G401.6 (cell line): ENCODE measurements around the gene ZNF787.
"Not testable (repeated sequence)": the region's sequence is repeated elsewhere in the genome, so short reads cannot be mapped to it uniquely, and the experiment has no call there.

ENCODE experiments used
- FAIRE-seq: peaks from 2 replicates; lab custom pipeline; 2012; peaks lifted over from hg19 to GRCh38; lab: Jason Lieb, UNC

Gene ZNF787

GRCh38 chr19:56104423-56104822 lies 16.7 kb downstream of the ZNF787 start:
- no peak for FAIRE-seq

- no peak for FAIRE-seq
Measured at GRCh38 chr19:56103027-56103614, 18.0 kb downstream of the ZNF787 start.

GRCh38 chr19:56101746-56102535 lies 19.2 kb downstream of the ZNF787 start:
- no peak for FAIRE-seq

DNA sequence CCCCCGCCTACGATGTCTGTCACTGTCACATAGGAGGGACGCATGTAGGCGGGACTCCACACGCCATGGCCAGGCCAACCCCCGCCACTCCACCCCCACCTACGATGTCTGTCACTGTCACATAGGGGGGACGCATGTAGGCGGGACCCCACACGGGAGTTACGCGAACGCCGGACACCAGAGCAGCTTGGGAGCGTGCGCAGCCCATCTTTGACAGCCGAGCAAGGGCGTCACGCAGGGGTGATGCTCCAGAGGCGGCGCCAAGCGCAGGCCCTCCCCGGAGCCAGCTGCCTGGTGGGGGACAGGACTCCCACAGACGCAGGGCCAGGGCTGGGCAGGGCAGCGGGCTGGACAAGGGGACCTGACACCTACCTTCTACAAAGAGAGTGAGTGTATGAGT lies 20.0 kb downstream of the ZNF787 start:
- FAIRE-seq = no peak

GRCh38 chr19:56099638-56100539 lies 21.2 kb downstream of the ZNF787 start:
- FAIRE-seq = no peak

DNA sequence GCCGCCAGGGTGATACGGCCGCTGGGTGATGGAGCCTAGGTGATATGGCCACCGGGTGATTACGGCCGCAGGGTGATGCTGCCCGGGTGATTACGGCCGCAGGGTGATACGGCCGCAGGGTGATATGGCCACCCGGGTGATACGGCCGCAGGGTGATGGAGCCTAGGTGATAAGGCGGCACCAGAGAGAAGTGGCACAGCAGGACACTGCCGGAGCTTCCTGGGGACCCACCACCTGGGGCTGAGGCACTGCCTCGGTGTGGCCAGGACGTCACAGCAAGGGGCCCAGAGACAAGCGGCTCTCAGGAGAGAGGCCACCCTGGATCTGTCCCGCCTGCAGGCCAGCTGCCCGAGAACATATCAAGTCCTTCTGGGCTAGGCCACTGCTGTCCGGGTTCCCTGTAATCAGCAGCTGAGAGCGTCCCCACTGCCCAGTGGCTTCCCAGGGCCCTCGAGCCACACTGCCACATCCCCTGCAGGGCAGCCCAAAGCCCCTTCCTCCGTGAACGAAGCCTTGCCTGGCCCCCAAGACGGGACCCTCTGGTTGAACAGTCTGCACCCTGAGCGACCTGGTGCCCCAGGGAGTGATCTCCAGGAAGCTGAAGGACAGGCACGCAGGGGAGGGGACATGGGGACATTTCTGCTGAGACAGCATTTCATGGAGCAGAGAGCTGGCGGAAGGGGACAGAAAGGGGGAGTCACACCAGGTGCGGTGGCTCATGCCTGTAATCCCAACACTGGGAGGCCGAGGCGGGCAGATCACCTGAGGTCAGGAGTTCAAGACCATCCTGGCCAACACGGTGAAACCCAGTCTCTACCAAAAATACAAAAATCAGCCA lies 22.1 kb downstream of the ZNF787 start:
- FAIRE-seq = no peak

DNA sequence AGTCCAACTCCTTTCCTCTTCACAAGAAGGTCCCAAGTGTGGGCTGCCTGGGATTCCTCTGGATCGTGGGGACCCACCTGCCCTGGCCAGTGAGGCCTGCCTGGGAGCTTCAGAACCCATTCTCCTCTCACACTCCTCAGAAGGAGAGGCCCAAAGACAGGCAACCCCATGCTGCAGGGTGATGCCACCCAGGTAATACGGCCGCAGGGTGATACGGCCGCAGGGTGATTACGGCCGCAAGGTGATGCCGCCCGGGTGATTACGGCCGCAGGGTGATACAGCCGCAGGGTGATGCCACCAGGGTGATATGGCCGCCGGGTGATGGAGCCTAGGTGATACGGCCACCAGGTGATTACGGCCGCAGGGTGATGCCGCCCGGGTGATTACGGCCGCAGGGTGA lies 22.9 kb downstream of the ZNF787 start:
- FAIRE-seq = not testable (repeated sequence)

- FAIRE-seq = no peak
Measured at GRCh38 chr19:56097776-56098175, 23.3 kb downstream of the ZNF787 start.

GRCh38 chr19:56097306-56097705 lies 23.8 kb downstream of the ZNF787 start:
- FAIRE-seq = no peak

DNA sequence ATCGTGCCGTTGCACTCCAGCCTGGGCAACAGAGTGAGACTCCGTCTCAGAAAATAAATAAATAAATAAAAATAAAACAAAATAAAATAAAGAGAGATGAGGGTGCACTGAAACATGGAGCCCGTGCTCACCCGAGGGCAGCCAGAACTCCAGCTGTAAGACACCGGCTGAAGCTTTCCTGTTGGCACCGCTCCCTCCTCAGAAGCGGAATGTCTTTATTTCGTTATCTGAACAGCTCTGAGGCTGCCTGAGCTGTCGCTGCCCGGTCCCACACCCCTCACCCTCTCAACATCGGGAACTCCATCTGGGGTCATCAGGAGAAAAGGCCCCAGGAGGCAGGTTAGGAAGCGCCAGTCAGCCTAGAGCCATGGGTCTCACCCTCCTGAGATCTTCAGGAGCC lies 24.4 kb downstream of the ZNF787 start:
- FAIRE-seq = no peak

- no peak for FAIRE-seq
Measured at GRCh38 chr19:56094449-56094848, 26.6 kb downstream of the ZNF787 start.

GRCh38 chr19:56092685-56093631 lies 28.1 kb downstream of the ZNF787 start:
- no peak for FAIRE-seq

GRCh38 chr19:56091751-56092546 lies 29.1 kb downstream of the ZNF787 start:
- no peak for FAIRE-seq

GRCh38 chr19:56091066-56091490 lies 30.0 kb downstream of the ZNF787 start:
- no peak for FAIRE-seq

DNA sequence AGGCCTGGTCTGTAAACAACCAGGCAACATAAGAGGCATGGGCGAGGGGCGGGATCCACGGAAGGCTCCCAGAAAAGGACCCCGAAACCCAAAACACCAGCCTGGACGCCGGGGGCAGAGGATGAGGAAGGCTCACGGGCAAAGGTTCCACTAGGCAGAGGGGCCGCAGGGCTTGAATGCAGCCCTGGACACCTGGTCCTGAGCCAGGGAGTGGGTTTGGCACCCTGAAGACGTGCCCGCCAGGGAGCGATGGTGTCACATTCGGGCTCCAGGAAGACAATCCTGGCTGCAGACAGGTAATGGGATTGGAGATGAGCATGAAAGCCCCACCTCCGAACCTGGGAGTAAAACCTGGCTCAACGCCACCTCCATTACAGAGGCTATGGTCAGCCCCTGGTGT lies 31.8 kb downstream of the ZNF787 start:
- FAIRE-seq = no peak

- FAIRE-seq = no peak
Measured at GRCh38 chr19:56088497-56089215, 32.4 kb downstream of the ZNF787 start.

GRCh38 chr19:56087647-56088496 lies 33.2 kb downstream of the ZNF787 start:
- FAIRE-seq = no peak

DNA sequence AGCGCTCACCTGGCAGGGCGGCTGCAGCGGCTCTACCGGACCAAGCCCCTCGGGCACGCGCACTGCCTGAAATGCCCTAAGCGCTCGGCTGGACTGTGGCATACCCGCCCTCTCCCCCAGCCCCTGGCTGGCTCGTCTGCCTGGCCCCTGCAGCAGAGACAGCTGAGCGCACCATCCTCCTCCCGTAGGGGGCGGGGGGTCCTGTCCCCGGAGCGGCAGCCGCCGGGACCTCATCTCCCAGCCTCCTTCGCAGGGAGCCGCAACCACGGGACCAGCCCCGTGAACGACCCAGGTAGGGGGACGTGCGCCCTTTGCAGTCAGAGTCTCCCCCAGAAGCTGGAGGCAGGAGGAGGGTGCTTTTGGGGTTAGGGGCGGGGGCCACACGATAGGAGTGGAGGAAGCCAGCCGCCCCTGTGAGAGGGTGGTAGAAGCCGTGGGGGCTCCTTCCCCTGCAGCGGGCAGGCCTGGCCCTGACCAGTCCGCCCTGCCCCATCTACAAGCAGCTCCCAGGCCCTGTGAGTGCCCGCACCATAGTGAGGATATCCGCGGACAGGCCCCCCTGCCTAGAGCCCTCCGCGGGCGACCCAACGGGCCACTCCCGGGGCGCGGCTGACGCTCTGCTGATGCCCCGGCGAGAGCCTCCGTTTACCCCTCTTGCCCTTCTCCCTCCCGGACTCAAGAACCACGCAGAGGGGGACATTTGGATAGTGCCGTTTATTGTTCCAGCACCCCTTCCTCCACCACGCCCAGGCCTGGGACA lies 34.2 kb downstream of the ZNF787 start:
- FAIRE-seq = no peak
